Inflammatory macrophage treated with lipopolysaccharide for 4 hours (primary cell): ENCODE measurements around the gene WDR1.

Experiments used
- DNase-seq: peaks from one replicate; pipeline ENCODE4 v3.0.0-alpha.2; 2020

WDR1 gene

DNA sequence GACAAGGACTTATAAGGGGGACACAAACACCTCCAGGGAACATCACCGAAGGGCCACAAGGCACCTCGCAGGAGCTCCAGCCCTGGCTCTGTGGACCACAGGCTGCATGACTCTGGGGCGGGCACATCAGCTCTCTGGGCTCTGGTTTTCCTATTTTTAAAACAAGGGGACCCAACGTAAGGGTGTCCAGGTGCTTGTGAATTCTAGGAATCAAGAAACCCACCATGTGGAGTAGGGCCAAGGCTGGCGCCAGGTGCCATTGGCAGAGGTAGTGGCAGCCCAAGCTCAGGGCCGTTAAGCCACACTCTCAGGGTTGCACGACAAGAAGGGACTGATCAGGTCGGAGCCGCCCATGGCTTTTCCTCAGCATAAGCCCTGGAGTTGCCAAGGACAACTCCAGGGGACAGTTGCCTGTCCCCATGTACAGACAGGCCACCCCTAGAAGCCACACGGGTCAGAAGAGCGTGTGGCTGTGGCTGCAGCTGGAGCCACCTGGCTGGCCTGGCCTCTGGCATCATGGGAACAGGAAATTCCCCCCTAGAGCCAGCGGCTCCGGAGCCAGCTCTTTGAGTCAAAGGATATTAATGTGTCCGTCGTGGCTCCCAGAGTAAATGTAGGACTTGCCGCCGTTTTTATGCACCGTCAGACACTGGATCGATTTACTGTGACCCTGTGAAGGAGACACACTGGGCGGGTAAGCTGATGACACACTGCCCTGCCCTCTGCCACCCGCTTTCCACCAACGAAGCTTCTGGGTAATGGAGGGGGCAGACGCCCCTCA, 32.5 kb downstream of the WDR1 start:
- DNase-seq, result no peak

DNA sequence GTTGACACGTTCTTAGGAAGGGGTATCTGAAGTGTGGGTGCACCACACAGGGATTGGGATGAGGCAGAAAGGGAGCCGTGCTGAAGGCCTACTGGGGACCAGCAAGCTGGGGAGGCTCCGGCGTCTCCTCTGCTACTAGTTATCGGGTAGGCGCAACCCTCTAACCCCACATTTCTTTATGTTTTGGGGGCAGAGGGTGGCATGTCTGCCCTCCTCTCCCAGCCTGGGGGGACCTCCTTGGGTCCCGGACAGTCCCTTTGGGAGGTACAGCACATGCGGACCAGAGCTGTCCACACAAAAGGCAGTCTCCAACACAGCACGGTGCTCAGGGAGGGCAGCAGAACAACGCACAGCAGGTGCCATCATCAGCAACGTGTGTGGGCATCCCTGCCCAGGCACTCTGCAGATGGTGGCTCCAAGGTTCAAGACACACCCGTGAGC, 33.2 kb downstream of the WDR1 start:
- no peak for DNase-seq

DNA sequence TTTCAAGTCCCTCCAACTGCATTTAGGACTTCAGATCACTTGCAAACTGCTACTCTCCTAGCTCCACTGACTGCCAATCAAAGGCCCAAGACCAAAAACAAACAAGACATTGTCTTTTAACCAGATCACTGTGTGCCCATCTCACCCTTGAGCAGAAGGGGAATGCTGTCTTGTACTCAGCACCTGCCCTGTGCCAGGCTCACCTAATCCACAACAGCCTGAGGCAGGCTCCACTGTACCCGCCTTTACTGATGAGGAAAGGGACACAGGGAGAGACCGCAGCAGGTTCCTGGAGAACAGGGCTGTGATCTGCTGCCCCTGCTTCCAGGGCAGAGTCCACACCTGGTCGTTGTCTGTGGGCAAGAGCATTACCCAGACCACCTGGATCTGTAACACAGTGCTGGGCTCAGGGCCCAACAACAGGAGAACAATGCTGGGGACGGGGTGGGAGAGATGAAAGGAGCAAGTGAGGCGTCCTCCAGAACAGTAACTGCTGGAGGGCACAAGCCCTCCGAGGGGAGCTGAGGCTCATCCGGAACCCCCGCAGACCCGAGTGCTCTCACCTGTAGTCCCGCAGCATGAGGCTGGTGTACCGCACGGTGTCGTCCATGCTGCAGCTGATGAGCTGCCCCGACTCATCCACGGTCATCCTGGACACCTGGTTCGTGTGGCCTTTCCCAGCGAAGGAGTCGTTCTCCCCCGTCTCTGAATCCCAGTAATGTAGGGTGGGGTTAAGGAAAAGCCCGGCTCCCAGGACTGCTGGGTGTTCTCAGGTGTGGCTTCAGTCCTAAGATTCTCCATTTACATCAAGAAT, 33.9 kb downstream of the WDR1 start:
- no peak for DNase-seq

DNA sequence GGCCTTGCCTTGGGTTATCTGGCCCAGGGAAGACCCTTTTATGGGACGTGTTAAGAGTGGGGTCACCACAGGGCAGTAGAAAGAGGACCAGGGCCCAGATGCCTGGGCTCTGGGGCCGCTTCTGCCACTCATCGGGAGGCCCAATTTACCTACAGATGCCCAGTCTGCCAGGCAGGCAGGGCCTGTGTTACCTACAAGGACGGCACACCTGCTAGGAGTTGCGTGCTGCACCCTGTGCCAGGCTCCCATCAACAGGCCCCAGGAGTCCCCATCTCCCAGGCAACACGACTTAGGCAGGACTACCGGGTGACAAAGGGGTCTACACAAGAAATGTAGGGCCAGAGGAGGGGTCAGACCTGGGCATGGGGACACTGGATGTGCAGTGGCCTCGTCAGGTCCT, 34.6 kb downstream of the WDR1 start:
- no peak for DNase-seq

DNA sequence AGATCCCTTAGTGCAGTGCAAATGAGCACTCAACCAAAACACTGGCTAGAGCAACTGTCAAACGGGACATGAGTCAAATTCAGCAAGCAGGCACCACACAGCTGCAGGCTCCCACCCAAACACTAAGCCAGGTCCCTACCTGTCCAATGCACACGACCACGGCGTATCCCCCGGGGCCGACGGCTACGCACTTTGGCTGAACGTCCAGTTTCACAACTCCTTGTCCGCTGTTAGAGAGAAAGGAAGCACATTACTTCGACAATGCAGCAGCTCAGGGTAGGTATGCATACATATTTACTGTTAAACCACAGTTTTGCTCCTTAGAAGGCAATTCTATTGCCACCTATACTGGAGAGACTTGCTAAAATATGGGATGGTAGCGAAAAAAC, 35.4 kb downstream of the WDR1 start:
- no peak for DNase-seq

DNA sequence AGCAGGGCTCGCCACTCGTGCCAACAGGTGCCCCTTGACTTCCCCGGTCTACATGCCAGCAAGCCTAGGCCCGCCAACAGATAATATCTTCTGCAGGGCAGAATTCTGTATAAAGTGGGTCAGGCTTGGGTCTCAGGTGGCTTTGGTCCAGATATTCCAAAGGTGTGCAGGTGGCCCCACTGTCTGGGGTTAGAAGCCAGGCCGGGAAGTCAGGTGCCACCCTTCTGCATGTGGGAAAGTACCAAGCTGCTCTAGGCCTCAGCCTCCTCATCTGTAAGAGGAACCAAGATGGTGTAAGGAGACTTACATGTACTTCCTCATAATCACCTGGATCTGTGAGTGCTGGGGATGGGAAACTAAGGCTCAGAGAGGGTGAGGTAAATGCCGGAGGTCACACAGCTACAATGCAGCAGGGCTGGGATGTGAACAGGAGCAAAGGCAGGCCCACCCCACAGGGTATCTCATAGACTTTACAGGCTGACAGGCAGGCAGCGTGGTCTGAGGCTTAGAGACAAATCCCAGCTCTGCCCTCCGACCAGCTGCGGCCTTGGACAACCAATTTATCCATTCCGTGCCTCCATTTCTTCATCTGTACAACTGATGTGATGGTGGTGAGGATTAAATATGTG, 35.9 kb downstream of the WDR1 start:
- DNase-seq, result no peak

DNA sequence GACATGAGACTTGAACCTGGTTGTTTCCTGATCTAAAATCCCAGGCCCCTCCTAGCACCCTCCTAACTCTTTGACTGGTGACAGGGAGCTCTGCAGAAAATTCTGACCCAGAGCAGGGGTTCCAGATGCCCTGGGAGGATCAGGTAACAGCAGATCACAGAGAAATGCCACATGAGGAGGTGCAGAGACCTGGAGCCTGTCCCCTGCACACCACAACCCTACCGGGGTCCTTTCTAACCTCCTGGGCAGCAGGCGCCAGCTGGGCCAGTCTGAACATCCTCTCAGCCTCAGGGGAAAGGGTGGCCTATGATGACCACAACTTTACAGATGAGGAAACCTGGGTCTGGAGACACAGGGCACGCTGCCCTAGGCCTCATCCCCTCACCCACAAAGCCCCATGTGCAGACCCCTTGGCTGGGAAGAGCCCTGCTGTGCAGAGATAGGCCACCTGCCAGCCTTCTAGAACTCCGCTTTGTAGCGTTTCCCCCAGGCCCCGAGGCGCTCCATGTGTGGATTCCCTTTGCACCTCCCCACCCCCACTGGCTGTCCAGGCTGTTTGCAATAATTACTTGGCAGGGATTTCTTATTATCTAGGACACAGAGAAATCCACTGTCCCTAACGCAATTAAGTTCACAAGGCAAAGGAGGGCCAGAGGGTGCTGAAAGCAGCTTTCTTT, 36.5 kb downstream of the WDR1 start:
- no peak for DNase-seq

DNA sequence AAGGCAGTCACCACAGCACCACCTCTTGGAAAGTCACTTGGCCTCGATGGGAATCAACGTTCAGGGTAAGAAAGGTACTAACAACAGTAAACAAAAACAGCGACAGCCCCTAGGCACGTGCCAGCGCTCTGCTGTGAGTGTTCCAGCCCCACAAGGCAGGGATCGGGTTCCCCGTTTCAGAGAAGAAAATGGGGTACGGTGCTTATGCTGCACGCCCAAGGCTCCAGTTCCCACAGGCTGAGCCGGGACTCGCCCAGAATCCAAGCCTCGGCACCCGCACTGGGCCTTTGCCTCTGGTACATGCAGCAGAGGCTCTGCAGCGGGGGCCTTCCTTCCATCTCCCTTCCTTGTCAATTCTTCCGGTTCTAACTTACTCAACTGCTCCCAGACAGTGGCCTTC, 37.3 kb downstream of the WDR1 start:
- DNase-seq, result no peak

DNA sequence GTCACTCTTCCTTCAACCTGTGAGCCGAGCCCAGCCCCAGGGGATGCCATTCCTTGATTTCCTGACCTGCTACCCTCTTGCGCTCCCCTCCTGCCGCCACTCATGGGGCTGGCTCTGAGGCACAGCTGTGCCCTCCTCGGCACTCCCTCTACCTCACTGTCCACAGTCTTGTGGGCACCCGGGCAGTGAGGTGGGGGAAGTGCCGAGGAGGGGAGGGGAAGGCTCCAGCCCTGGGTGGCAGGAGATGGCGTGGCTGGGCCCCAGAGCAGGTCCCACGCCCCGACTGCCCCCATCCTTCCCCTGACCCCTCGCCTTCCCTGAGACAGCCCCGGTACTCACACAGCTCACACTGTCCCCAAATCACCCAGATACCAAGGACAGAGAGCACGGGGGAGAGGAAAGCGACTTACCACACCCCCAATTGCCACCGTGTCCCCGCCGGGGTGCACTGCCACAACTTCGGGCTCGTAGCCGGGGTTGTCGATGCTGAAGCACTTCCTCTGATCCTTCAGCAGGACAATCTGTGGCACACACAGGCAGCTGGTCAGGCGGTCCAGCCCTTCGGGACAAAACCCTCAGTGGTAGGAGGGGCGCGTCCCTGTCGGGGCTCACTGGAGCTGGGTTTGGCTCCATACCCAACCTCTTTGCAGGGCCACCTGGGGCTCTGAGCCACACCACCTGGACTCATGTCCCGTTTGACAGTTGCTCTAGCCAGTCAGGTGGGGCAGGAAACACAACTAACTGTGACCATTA, 37.9 kb downstream of the WDR1 start:
- DNase-seq, result no peak

DNA sequence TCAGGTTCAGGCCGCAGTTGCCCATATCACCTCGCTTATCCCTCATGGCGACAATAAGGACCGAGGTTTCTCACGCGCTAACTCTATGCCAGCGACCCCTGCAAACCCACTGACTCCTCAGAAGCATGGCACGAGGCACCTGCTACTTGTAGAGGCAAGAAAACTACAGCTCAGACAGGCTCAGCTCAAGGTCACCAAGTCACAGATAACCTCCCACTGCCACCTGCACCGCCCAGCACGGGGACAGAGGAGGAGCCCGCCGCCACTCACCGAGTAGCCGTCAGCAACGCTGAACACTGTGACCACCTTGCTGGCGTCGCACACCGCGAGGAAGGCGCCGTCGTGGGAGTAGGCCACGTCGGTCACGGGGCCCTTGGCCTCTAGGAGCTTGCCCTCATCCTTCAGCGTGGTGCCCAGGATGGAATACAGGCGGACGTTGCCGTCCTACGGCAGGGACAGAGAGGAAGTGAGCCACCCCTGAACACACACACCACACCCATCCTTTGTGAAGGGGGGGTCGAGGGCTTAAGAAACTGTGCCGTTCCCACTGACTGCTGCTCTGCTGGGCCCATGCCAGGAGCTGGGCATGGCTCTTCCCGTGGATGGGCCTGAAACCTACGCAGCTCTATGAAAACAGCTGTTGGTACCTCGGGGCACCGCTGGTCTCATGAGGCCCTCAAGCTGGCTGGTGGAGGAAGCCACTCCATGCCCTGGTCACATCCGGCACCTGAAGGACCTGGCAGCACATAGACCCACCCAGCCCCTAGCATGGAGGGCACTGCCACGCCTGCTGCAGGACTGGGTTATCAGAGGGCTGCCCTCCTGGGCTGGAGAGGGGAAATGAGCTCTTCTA, 38.9 kb downstream of the WDR1 start:
- DNase-seq, result peak; percentile 16

DNA sequence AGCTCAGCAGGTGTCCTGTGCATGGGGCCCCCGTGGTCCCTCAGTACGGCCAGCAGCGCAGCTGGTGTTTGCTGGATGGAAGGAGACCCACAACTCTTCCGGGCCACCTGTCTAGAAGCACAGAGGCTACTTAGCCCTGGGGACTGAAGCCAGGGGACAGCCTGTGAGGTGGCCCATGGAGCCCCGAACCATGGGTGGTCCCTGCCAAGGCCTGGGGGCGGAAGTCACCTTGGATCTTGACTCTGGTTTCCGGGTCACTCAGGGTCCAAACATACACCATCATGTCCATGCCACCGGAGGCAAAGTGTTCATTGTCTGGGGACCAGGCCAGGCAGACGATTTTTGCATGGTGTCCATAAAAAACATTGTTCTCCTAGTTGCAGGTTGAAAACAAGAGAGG, 39.5 kb downstream of the WDR1 start:
- no peak for DNase-seq

DNA sequence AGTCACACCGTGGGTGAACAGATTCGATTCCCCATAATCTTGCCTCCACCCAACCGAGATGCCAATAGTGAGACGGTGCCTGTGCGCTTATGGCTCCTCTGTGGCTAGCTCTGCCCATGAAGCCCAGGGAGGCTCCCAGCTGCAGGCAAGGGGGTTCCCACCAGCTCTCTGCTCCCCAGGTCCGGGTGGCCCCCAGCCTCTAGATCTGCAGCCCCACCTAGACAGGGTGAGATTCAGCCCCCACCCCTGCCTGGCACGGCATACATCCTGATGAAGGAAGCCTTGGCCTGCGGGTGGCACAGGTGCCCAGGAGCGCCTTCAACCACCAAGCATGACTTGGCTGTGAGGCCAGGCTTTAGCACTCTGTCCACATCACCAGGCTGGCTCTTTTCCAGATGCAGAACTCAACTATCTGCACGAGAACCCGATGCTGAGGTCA, 40.6 kb downstream of the WDR1 start:
- no peak for DNase-seq

DNA sequence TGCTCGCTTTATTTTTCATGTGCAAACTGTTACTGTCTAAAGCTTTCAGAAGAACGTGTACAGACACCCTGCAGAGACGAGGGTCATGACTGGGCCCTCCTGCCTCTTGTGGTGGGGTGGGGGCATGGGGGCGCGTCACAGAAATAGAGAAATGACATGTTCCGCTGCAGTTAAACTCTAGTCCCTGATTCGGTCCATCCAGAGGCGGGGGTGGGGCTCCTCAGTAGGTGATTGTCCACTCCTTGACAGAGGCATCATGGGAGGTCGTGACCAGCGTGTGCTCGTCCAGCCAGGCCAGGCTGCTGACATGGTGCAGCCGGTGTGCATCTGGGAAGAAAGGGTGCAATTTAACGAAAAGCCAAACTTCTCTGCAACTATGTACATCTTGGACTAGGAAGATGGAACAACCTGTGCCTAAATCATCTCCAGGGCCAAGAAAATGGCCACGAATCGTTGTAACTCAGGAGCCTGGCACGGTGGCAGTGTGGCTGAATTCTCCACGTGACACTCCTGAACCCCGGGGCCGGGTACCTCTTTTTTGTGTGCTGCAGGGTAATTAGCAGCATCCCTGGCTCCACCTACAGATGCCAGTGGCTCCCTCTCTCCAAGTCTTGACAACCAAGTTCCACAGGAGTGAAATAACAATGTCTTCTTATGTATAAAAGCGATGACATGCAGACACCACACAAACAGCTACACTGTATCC, 41.3 kb downstream of the WDR1 start:
- no peak for DNase-seq

DNA sequence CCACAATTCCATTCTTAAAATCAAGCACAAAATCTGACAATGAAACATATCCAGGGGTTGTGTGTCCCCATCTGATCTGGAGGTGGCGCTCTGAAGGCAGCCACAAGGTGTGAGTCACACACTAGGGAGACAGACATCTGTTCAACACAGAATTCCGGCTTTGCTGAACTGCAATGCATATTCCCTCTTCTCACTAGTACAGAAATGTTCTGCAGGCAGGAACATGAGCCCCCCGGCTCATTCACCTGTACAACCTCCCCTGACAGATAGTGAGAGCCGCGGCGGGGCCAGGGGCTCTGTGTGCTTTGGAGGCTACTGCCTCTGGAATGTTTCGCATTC, 41.9 kb downstream of the WDR1 start:
- DNase-seq, result peak; percentile 21

DNA sequence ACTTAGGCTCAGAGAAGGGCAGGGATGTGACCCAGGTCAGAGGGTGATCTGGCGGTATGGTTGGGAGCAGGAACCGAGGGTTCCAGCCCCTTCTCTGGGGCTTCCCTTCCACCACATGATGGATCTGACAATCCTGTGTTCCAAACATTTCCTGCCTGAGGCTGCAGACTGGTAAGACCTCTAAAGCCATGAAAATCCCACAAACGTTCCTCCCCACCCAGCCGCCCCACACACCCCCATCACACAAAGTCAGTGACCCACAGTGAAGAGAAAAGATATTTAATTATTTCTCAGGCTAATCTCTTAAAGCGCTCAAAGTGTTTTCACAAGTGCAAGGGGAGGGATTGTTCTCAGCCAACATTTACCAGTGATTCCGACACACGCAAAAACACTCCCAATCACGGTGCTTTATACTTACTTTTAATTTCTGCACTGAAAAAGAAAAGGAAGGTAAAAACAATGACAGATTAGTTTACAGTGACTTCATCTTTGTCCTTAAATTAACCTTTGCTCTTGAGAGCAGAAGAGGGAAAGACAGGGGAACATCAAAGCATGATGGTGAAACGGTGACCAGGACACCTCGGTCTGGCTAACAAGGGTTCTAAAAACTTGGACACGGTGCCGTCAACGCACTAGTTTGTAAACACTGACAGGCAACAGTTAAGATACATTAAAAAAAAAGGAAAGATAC, 42.4 kb downstream of the WDR1 start:
- DNase-seq, result no peak

DNA sequence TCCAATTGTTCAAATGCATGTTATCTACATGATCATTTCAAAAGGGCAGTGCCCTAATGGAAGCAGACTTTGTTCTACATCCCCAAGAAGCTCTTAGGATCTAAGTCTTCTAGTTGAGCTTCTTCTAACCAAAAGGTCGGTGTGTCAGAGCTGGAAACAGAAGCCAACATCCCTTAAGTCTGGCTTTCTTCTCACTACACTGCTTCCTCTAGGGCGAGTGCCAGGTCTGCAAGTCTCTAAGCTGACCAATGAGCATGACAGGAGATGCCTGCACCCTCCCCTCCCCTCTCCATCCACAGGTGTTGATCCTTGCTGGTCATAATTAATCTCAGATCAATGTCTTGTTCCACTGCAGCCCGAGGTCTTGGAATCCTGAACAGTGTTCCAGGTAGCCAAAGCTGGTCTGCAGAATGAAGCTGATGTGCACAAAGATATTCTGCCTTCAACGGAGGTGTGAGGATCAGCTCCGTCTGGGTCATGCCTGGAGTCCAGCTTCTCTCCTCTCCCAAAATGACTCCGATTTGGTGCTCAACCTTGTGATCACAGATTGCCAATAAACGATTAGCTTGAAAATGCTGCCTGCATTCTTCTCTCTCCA, 44.1 kb downstream of the WDR1 start:
- DNase-seq, result no peak

DNA sequence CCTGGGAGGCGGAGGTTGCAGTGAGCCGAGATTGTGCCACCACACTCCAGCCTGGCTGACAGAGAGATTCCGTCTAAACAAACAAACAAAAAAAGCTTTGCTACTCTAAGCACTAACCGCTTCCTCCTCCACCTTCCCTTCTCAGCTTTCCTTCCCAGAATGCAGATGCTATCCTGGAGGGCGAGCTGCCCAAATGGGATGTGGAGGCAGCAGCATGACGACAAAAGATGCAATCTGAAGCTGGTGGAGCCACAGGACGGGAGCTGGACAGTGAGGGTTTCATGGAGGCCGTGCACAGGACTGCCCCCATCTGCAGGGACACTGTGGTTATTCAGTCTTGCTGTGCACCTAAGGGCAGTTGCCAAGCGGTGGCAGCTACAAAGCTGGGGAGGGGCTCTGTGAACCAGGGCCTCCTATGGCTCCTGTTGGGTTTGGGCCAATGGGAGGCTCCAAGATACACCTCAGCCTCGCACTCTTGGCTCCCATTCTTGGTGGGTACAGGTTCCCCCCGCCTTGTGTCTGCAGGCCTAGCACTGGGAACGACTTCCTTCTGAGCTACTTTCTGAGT, 47.4 kb downstream of the WDR1 start:
- no peak for DNase-seq

DNA sequence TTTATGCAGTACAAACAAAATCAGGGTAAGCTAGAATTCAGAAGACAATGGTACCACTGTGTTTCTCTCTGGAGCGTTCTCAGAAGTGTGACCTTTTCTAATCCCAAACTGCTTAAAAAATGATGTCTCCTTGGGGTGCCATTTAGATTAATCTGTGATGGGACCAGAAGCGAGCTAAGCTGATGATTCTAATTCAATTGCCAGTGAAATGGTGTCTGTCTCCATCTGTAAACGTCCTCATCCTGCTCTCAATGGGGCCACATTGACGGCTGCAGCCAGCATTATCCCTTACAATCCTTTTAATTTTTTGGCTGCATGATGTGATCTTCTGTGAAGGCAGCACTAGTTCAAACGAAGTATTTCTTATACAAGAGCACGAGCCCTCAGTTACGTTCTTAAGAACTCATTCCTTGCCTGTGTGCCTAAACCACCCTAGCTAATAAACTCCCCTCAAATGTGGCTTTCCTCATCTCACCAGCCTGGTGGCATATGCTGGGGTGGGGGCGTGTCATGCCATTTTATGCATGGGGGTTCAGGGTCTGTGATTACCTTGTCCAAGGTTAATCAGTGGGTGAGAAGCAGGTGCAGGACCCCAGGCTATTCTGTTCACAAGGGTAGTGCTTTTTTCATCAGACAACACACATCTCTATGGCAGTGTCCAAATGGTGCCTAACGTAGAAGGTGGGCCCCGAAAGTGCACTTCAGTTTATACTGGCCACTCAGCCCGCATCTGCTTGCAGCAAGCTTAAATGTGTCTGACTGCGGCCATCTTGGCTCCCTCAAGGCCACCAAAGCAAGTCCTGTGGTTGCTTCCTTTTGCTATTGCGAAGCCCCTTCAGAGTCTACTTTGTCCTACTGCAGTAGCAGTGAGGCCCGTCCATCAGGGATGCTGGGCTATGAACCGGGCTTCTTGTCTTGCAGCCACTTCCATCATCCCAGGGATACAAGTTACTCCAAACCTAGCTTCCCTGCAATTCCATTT, 49.6 kb downstream of the WDR1 start:
- no peak for DNase-seq
